Type B pancreatic cell (in vitro differentiated cells): ENCODE data around the gene S100A3. TPM values are rescaled to one million over a fixed set of nuclear protein-coding genes. Genes with fewer than 3 reads are reported as not detected.

Experiments used
- DNase-seq: peaks from one replicate; pipeline ENCODE4 v3.0.0; 2021; ENCODE audit warnings: mixed read lengths; ENCODE audit not compliant: unreplicated experiment; ENCODE audit errors: extremely low spot score
- H3K27ac Mint-ChIP-seq: 2 replicates; pipeline ENCODE4 v1.8.0; 2021; ENCODE audit warnings: mild to moderate bottlenecking, mixed read lengths
- H3K27me3 Mint-ChIP-seq: 2 replicates; pipeline ENCODE4 v1.8.0; 2021; ENCODE audit warnings: mixed read lengths
- H3K36me3 Mint-ChIP-seq: 2 replicates; pipeline ENCODE4 v1.8.0; 2021; ENCODE audit warnings: mixed read lengths
- H3K4me1 Mint-ChIP-seq: one replicate; pipeline ENCODE4 v1.8.0; 2021; ENCODE audit warnings: mixed read lengths; ENCODE audit not compliant: unreplicated experiment
- H3K4me3 Mint-ChIP-seq: 2 replicates; pipeline ENCODE4 v1.8.0; 2021; ENCODE audit warnings: mild to moderate bottlenecking, mixed read lengths
- H3K9me3 Mint-ChIP-seq: 2 replicates; pipeline ENCODE4 v1.8.0; 2021; ENCODE audit warnings: mixed read lengths
- CTCF ChIP-seq: fragments of 200-600 bp; sonication (generic); conservative IDR thresholded peaks from 2 replicates; pipeline ENCODE4 v1.5.0; 2021; ENCODE audit warnings: antibody characterized with exemption, mild to moderate bottlenecking
- total RNA-seq: library from RNA; stranded (reverse); gene quantifications from 2 replicates; pipeline ENCODE4 v1.2.1, GENCODE V29; 2021; ENCODE audit warnings: low replicate concordance

Gene S100A3
- total RNA-seq, 1 donor from 2014 or later, result 1.4 TPM

DNA sequence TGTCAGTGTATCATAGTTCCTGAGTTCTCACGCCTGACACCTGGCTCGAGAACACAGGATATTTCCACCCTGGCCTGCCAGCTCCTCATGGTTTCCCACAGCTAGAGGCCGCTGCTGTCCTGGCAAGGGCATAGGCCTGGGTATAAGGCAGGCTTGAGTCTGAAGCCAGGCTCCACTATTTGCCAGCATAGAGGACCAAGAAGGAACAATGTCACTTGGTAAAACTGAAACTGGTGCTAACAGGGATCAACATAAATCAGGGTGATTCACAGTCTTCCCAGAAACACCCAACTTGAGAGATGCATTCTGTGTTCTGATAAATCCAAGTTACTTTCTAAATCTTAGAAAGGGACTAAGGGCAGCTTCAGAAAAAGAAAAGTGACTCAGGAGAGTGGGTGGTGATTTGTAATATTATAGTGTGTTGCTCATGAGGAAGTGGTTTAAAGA is 23.5 kb upstream of the S100A3 start:
- Mint-ChIP-seq H3K4me1 (peaks cover 29% of the 10 kb centered on the region), H3K27ac (peak overlapping the region; percentile 37), H3K36me3 (no peaks in the 10 kb centered on the region), H3K27me3 (no peaks in the 10 kb centered on the region), H3K9me3 (no peaks in the 10 kb centered on the region), H3K4me3 (no peak overlapping the region)
- peak; percentile 70 for TF ChIP-seq CTCF
- DNase-seq, result no peak

GRCh38 chr1:153571706-153572105 is 22.6 kb upstream of the S100A3 start:
- peak overlapping the region; percentile 55 for H3K27ac Mint-ChIP-seq

GRCh38 chr1:153570874-153571273 is 21.8 kb upstream of the S100A3 start:
- Mint-ChIP-seq H3K4me3 (no peak overlapping the region), H3K4me1 (peaks cover 40% of the 10 kb centered on the region), H3K36me3 (no peaks in the 10 kb centered on the region), H3K9me3 (no peaks in the 10 kb centered on the region), H3K27ac (peak overlapping the region; percentile 51), H3K27me3 (no peaks in the 10 kb centered on the region)
- TF ChIP-seq CTCF, result no peak
- no peak for DNase-seq

More at GRCh38 chr1:153571706-153572105, 22.6 kb upstream of the S100A3 start:
- no peaks in the 10 kb centered on the region for H3K36me3 Mint-ChIP-seq
- H3K27me3 Mint-ChIP-seq, result no peaks in the 10 kb centered on the region
- H3K9me3 Mint-ChIP-seq, result no peaks in the 10 kb centered on the region
- peaks cover 35% of the 10 kb centered on the region for H3K4me1 Mint-ChIP-seq
- no peak for TF ChIP-seq CTCF
- H3K4me3 Mint-ChIP-seq, result no peak overlapping the region
- no peak for DNase-seq

DNA sequence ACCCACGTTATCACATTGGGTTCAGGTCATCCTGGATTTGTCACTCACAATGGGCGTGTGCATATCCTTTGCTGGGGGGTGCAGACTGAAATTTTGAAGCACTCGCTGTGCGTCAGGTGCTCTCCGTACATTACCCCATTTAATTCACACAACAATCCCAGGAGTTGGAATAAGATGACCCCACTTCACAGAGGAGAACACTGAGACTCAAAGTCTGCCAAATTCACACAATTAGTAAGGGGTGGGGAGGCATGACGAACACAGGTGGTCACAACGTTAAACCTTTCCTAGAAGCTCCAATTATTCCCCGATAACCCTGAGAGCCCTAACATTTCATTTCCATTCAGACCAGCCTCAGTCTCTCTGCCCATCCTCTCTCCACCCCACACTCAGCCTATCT is 20.4 kb upstream of the S100A3 start:
- H3K4me3 Mint-ChIP-seq, result no peak overlapping the region
- peak overlapping the region; percentile 52 for H3K27ac Mint-ChIP-seq
- DNase-seq, result no peak
- H3K4me1 Mint-ChIP-seq, result peaks cover 43% of the 10 kb centered on the region
- TF ChIP-seq CTCF, result no peak
- H3K9me3 Mint-ChIP-seq, result no peaks in the 10 kb centered on the region
- no peaks in the 10 kb centered on the region for H3K36me3 Mint-ChIP-seq
- no peaks in the 10 kb centered on the region for H3K27me3 Mint-ChIP-seq

DNA sequence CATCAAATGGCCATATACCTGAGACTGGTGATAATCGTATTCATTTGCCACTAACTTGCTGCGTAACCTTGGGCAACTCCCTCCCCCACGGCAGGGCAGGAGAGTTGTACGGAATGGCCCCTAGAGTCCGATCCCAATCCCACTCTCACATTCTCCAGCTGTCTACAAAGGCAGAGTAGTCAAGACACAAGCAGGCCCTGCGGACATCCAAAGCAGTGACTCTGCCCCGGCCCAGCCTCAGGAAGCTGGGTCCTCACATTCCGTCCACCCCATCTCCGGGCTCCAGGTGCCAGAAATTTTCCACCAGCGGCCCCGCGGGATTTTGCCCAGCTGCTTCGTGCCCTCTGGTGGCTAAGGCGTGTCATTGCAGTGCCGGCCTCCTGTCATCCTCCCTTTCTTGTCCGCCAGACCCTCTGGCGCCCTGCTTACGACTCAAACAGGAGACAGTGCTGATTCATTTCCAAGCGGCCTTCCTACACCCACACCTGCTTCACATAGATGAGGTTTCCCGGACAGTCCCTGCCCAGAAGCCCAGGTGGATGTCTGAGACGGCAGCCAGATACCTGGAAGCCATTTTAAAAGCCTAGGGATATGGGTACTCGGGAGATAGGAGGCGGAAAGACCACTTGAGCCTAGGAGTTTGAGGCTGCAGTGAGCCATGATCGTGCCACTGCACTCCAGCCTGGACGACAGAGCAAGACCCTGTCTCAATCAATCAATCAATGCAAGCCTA is 19.5 kb upstream of the S100A3 start:
- H3K9me3 Mint-ChIP-seq, result no peaks in the 10 kb centered on the region
- no peaks in the 10 kb centered on the region for H3K36me3 Mint-ChIP-seq
- peak overlapping the region; percentile 81 for H3K4me3 Mint-ChIP-seq
- H3K27me3 Mint-ChIP-seq, result no peaks in the 10 kb centered on the region
- TF ChIP-seq CTCF, result peak; percentile 98
- DNase-seq, result peak; percentile 92
- peaks cover 43% of the 10 kb centered on the region for H3K4me1 Mint-ChIP-seq
- H3K27ac Mint-ChIP-seq, result peak overlapping the region; percentile 97
